HT-29 (cell line): ENCODE measurements around the gene NACC2. TPM values are rescaled to one million over a fixed set of nuclear protein-coding genes. Genes with fewer than 3 reads are reported as not detected.
"Not testable (repeated sequence)": the region's sequence is repeated elsewhere in the genome, so short reads cannot be mapped to it uniquely, and the experiment has no call there.

ENCODE experiments used
- DNase-seq: peaks from one replicate; pipeline ENCODE4 v3.0.0-alpha.2; 2015; ENCODE audit warnings: low spot score
- total RNA-seq: library from RNA; depleted of rRNA; stranded (reverse); fragments of >200 nt; shearing (Covaris generic); gene quantifications from 2 replicates; pipeline ENCODE4 v1.2.3, GENCODE V29; 2014

The NACC2 gene
- total RNA-seq, 1 experiment from 2014 or later, result 38.1 TPM

- no peak for DNase-seq
Observed at GRCh38 chr9:135979547-135980166, 115.4 kb downstream of the NACC2 start.

GRCh38 chr9:135978642-135979546, 116.2 kb downstream of the NACC2 start:
- DNase-seq, result no peak

GRCh38 chr9:135976944-135977343, 118.1 kb downstream of the NACC2 start:
- no peak for DNase-seq

GRCh38 chr9:135976531-135976930, 118.6 kb downstream of the NACC2 start:
- no peak for DNase-seq

GRCh38 chr9:135975834-135976233, 119.3 kb downstream of the NACC2 start:
- no peak for DNase-seq

GRCh38 chr9:135974220-135974573, 120.9 kb downstream of the NACC2 start:
- no peak for DNase-seq

- no peak for DNase-seq
Observed at GRCh38 chr9:135973277-135974219, 121.5 kb downstream of the NACC2 start.

GRCh38 chr9:135971892-135972291, 123.2 kb downstream of the NACC2 start:
- DNase-seq, result peak; percentile 95

- DNase-seq, result no peak
Observed at GRCh38 chr9:135971111-135971766, 123.8 kb downstream of the NACC2 start.

- no peak for DNase-seq
Observed at GRCh38 chr9:135970128-135970815, 124.8 kb downstream of the NACC2 start.

GRCh38 chr9:135969064-135969683, 125.9 kb downstream of the NACC2 start:
- no peak for DNase-seq

GRCh38 chr9:135968601-135969000, 126.5 kb downstream of the NACC2 start:
- DNase-seq, result no peak

- no peak for DNase-seq
Observed at GRCh38 chr9:135968083-135968476, 127.0 kb downstream of the NACC2 start.

GRCh38 chr9:135966916-135967260, 128.2 kb downstream of the NACC2 start:
- DNase-seq, result not testable (repeated sequence)

- no peak for DNase-seq
Observed at GRCh38 chr9:135965124-135965756, 129.8 kb downstream of the NACC2 start.

GRCh38 chr9:135963938-135964337, 131.2 kb downstream of the NACC2 start:
- DNase-seq, result no peak

- DNase-seq, result no peak
Observed at GRCh38 chr9:135963338-135963737, 131.8 kb downstream of the NACC2 start.

GRCh38 chr9:135962696-135963307, 132.3 kb downstream of the NACC2 start:
- DNase-seq, result no peak
